ENCODE data around the gene UCP3. TPM values are rescaled to one million over a fixed set of nuclear protein-coding genes. Genes with fewer than 3 reads are reported as not detected.

UCP3 gene
- 0.08 TPM in 1 of 2 replicates, not detected in the other for total RNA-seq (2014; rRNA removed; shearing (Covaris generic))

- no peaks in the 10 kb centered on the region for H3K27me3 ChIP-seq (replicated peaks)
- H3K4me1 ChIP-seq (replicated peaks), result no peaks in the 10 kb centered on the region
- no peaks in the 10 kb centered on the region for H3K36me3 ChIP-seq
- DNase-seq (ENCODE audit: low read depth in 1 of 2, low spot score in 2 of 2), result no peak
- no peak within 1 kb of the TSS for H3K4me3 ChIP-seq
- no peaks in the 10 kb centered on the region for H3K9me3 ChIP-seq (replicated peaks)
- no peak within 1 kb of the TSS for H3K27ac ChIP-seq
Measured at GRCh38 chr11:74008373-74009229, at the start of gene UCP3. Gene UCP3, minus strand, starts transcription at chr11:74009085. Its CDS starts 2,043 bp downstream, at chr11:74007042.

GRCh38 chr11:74057249-74058151, 48.6 kb upstream of the UCP3 start:
- peaks cover 19% of the 10 kb centered on the region for H3K4me1 ChIP-seq (replicated peaks)
- peak overlapping the region; percentile 32; the same call in 1 of the 2 replicates for H3K27ac ChIP-seq
- no peaks in the 10 kb centered on the region for H3K9me3 ChIP-seq (replicated peaks)
- H3K27me3 ChIP-seq (replicated peaks), result no peaks in the 10 kb centered on the region
- DNase-seq (ENCODE audit: low read depth in 1 of 2, low spot score in 2 of 2), result peak in 1 of 2 experiments; percentile 16
- no peaks in the 10 kb centered on the region; the same call in 1 of the 2 replicates for H3K36me3 ChIP-seq
- no peak overlapping the region for H3K4me3 ChIP-seq

GRCh38 chr11:74055938-74056337, 47.1 kb upstream of the UCP3 start:
- no peaks in the 10 kb centered on the region; the same call in 1 of the 2 replicates for H3K36me3 ChIP-seq
- H3K4me3 ChIP-seq, result no peak overlapping the region
- peak in 1 of 2 experiments; percentile 3 for DNase-seq (ENCODE audit: low read depth in 1 of 2, low spot score in 2 of 2)
- no peaks in the 10 kb centered on the region for H3K9me3 ChIP-seq (replicated peaks)
- peaks cover 19% of the 10 kb centered on the region for H3K4me1 ChIP-seq (replicated peaks)
- H3K27ac ChIP-seq, result no peak overlapping the region
- H3K27me3 ChIP-seq (replicated peaks), result no peaks in the 10 kb centered on the region

DNA sequence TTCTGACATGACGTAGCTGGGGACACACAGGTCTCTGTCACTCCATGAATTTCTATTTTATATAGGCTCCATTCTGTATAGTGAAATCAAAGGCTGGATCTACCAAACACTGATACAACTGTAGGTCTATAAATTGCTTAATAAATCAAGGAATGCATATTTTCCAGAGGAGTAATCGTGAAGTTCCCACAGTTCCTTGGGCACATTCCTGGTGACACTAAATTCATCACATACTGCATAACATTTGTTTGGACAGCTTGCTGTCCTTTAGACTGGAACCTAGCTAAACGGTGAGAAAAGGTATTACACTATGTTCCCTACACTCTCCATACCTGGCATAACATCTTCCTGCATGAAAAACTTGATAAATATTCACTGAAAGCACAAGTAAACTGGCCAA, 41.6 kb upstream of the UCP3 start:
- no peaks in the 10 kb centered on the region for H3K4me1 ChIP-seq (replicated peaks)
- no peaks in the 10 kb centered on the region for H3K9me3 ChIP-seq (replicated peaks)
- H3K27ac ChIP-seq, result no peak overlapping the region
- no peak for DNase-seq (ENCODE audit: low read depth in 1 of 2, low spot score in 2 of 2)
- no peak overlapping the region for H3K4me3 ChIP-seq
- H3K36me3 ChIP-seq, result peaks cover 4% of the 10 kb centered on the region
- H3K27me3 ChIP-seq (replicated peaks), result no peaks in the 10 kb centered on the region

DNA sequence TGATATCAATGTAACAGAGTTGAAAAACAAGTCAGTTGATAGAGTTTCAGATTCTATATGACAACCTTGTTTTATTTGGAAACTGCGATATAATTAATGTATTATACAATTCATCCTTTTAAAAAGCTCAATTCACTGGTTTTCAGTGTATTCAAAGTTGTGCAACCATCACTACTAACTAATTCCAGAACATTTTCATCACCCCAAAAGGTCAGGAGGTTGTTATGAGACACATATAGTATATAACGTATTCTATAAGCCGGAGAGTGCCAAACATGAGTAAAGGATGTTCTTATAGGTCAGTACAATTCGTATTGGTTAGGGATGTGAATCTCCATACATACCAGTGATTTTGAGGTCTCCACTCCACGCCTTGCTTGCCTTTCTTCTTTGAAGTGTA, 40.1 kb upstream of the UCP3 start:
- Histone ChIP-seq H3K27me3 (replicated peaks) (no peaks in the 10 kb centered on the region), H3K9me3 (replicated peaks) (no peaks in the 10 kb centered on the region), H3K27ac (no peak overlapping the region), H3K4me3 (no peak overlapping the region), H3K36me3 (peaks cover 4% of the 10 kb centered on the region; the same call in 1 of the 2 replicates), H3K4me1 (replicated peaks) (no peaks in the 10 kb centered on the region)
- no peak for DNase-seq (ENCODE audit: low read depth in 1 of 2, low spot score in 2 of 2)

GRCh38 chr11:74044538-74044937, 35.7 kb upstream of the UCP3 start:
- no peak overlapping the region for H3K4me3 ChIP-seq

DNA sequence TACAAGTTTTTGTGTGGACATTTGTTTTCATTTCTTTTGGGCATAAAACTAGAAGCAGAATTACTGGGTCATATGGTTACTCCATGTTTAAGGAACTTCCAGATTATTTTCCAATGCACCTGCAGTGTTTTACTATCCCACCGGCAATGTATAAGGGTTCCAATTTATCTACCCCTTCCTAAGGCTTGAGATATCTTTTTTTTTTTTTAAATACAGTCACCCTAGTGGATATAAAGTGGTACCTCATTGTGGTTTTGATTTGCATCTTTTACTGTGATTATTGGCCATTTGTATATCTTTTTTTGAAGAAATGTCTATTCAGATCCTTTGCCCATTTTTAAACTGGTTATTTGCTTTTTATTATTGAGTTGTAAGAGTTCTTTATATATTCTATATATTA, 34.6 kb upstream of the UCP3 start:
- H3K4me1 ChIP-seq (replicated peaks), result no peaks in the 10 kb centered on the region
- no peaks in the 10 kb centered on the region for H3K9me3 ChIP-seq (replicated peaks)
- H3K36me3 ChIP-seq, result peaks cover 4% of the 10 kb centered on the region; the same call in 1 of the 2 replicates
- no peak overlapping the region for H3K4me3 ChIP-seq
- H3K27me3 ChIP-seq (replicated peaks), result no peaks in the 10 kb centered on the region
- H3K27ac ChIP-seq, result no peak overlapping the region
- DNase-seq (ENCODE audit: low read depth in 1 of 2, low spot score in 2 of 2), result no peak

More at GRCh38 chr11:74044538-74044937, 35.7 kb upstream of the UCP3 start:
- peaks cover 4% of the 10 kb centered on the region; the same call in 1 of the 2 replicates for H3K36me3 ChIP-seq
- no peak for DNase-seq (ENCODE audit: low read depth in 1 of 2, low spot score in 2 of 2)
- H3K27me3 ChIP-seq (replicated peaks), result no peaks in the 10 kb centered on the region
- no peaks in the 10 kb centered on the region for H3K9me3 ChIP-seq (replicated peaks)
- H3K27ac ChIP-seq, result no peak overlapping the region
- no peaks in the 10 kb centered on the region for H3K4me1 ChIP-seq (replicated peaks)

DNA sequence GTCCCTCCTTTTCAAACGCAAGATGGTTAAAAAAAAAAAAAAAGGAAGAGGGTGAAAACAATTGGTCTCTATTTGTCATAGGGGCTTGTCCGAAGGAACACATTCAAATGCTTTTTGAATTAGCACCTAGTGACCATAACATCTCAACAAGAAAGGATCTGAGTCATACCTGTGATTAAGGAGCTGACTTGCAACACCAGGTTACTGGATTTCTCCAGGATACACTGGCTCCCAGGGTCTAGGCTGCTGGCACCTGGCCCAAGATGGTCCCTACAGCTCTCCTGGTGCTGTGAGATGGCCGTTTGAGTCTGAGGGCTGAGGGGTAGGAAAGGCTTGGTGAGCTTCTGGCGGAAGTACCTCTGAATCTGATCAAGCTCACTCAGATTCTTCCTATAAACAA, 28.4 kb upstream of the UCP3 start:
- DNase-seq (ENCODE audit: low read depth in 1 of 2, low spot score in 2 of 2), result no peak
- no peak overlapping the region for H3K27ac ChIP-seq
- H3K4me3 ChIP-seq, result no peak overlapping the region

GRCh38 chr11:74035264-74035663, 26.4 kb upstream of the UCP3 start:
- Histone ChIP-seq H3K4me3 (no peak overlapping the region), H3K9me3 (replicated peaks) (no peaks in the 10 kb centered on the region), H3K27me3 (replicated peaks) (no peaks in the 10 kb centered on the region), H3K36me3 (peaks cover 14% of the 10 kb centered on the region; the same call in 1 of the 2 replicates), H3K4me1 (replicated peaks) (no peaks in the 10 kb centered on the region; the same call in 1 of the 2 replicates), H3K27ac (no peak overlapping the region)
- no peak for DNase-seq (ENCODE audit: low read depth in 1 of 2, low spot score in 2 of 2)

More for the DNA sequence above, 28.4 kb upstream of the UCP3 start:
- no peaks in the 10 kb centered on the region for H3K27me3 ChIP-seq (replicated peaks)
- H3K9me3 ChIP-seq (replicated peaks), result no peaks in the 10 kb centered on the region
- H3K4me1 ChIP-seq (replicated peaks), result no peaks in the 10 kb centered on the region; the same call in 1 of the 2 replicates
- H3K36me3 ChIP-seq, result peaks cover 14% of the 10 kb centered on the region; the same call in 1 of the 2 replicates

DNA sequence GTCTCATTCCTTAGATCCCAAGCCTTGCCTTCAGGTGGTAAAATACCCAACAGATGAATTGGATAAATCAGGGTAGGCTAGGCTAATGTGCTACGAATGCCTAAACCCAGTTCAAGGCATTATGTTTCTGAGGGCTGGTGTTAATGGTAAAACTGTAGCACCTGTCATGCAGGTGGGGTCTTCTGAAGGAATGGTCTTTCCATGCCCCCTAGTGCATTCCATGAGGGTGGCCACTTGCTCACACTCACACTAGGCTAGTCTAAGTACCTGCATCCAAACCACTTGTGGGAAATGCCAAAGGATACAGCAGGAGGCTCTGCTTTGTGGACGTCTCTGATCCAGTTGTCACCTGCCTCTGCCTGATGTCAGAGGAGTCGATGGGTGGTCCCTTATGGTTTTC, 24.2 kb upstream of the UCP3 start:
- DNase-seq (ENCODE audit: low read depth in 1 of 2, low spot score in 2 of 2), result no peak
- H3K27ac ChIP-seq, result no peak overlapping the region
- no peaks in the 10 kb centered on the region; the same call in 1 of the 2 replicates for H3K4me1 ChIP-seq (replicated peaks)
- H3K4me3 ChIP-seq, result no peak overlapping the region
- H3K27me3 ChIP-seq (replicated peaks), result no peaks in the 10 kb centered on the region
- peaks cover 14% of the 10 kb centered on the region; the same call in 1 of the 2 replicates for H3K36me3 ChIP-seq
- H3K9me3 ChIP-seq (replicated peaks), result no peaks in the 10 kb centered on the region

GRCh38 chr11:74030723-74031676, 22.1 kb upstream of the UCP3 start:
- Histone ChIP-seq H3K4me1 (replicated peaks) (peaks cover 12% of the 10 kb centered on the region), H3K36me3 (peaks cover 11% of the 10 kb centered on the region; the same call in 1 of the 2 replicates), H3K9me3 (replicated peaks) (no peaks in the 10 kb centered on the region), H3K4me3 (no peak overlapping the region), H3K27ac (no peak overlapping the region), H3K27me3 (replicated peaks) (no peaks in the 10 kb centered on the region)
- no peak for DNase-seq (ENCODE audit: low read depth in 1 of 2, low spot score in 2 of 2)

GRCh38 chr11:74025467-74026166, 16.7 kb upstream of the UCP3 start:
- peak in 1 of 2 experiments; percentile 12 for DNase-seq (ENCODE audit: low read depth in 1 of 2, low spot score in 2 of 2)
- Histone ChIP-seq H3K36me3 (no peaks in the 10 kb centered on the region), H3K4me1 (replicated peaks) (peaks cover 20% of the 10 kb centered on the region; the same call in 1 of the 2 replicates), H3K27me3 (replicated peaks) (no peaks in the 10 kb centered on the region), H3K9me3 (replicated peaks) (no peaks in the 10 kb centered on the region), H3K27ac (0 out of 2 replicates have a peak overlapping the region, but pooled peaks have one; percentile 16), H3K4me3 (no peak overlapping the region)
